Measurements from ENCODE around the gene RGL2. TPM values are rescaled to one million over a fixed set of nuclear protein-coding genes. Genes with fewer than 3 reads are reported as not detected.

RGL2 gene
- total and polyA plus RNA-seq, 8 donors: 83.3 to 157 (median 137) TPM

GRCh38 chr6:33317419-33317668 is 18.6 kb upstream of the RGL2 start:
- Histone ChIP-seq H3K27ac (peak overlapping the region; percentile 85 to 86), H3K36me3 (peaks cover 0 to 39% of the 10 kb centered on the region in 2 donors), H3K4me1 (peaks cover 32 to 73% of the 10 kb centered on the region in 2 donors), H3K4me3 (peak overlapping the region; percentile 53 to 68), H3K9me3 (no peaks in the 10 kb centered on the region), H3K27me3 (no peaks in the 10 kb centered on the region)
- peak; percentile 0 for ATAC-seq
- intact Hi-C loops (cut with DNase I): loop anchor here in 1 of 2 donors (10.0 kb wide), 1 partner anchor 97 kb away; the partner anchor contains the start of genes CUTA and PHF1
- no peak for TF ChIP-seq CTCF (IDR thresholded peaks at IDR 0.05)
- DNase-seq: peak in 2 of 4 donors; percentile 20 to 66

GRCh38 chr6:33316603-33317418 is 18.1 kb upstream of the RGL2 start:
- peak overlapping the region; percentile 85 to 86 for H3K27ac ChIP-seq
- H3K4me1 ChIP-seq: peaks cover 31 to 73% of the 10 kb centered on the region in 2 donors

GRCh38 chr6:33315793-33316602 is 17.3 kb upstream of the RGL2 start:
- DNase-seq (no peak), ATAC-seq (no peak)
- Histone ChIP-seq H3K4me3 (no peak overlapping the region), H3K9me3 (no peaks in the 10 kb centered on the region), H3K27ac (peak overlapping the region in 1 of 2 donors; percentile 100), H3K36me3 (peaks cover 0 to 41% of the 10 kb centered on the region in 2 donors), H3K4me1 (peaks cover 25 to 73% of the 10 kb centered on the region in 2 donors), H3K27me3 (no peaks in the 10 kb centered on the region)
- intact Hi-C loops (cut with DNase I): loop anchor here in 1 of 2 donors (10.0 kb wide), 1 partner anchor 99 kb away; the partner anchor contains the start of genes CUTA and PHF1
- no peak for TF ChIP-seq CTCF (IDR thresholded peaks at IDR 0.05)

More at GRCh38 chr6:33316603-33317418, 18.1 kb upstream of the RGL2 start:
- no peak for ATAC-seq
- TF ChIP-seq CTCF (IDR thresholded peaks at IDR 0.05): no peak
- H3K27me3 ChIP-seq: no peaks in the 10 kb centered on the region
- H3K9me3 ChIP-seq: no peaks in the 10 kb centered on the region
- intact Hi-C loops (cut with DNase I): loop anchor here in 1 of 2 donors (10.0 kb wide), 1 partner anchor 98 kb away; the partner anchor contains the start of genes CUTA and PHF1
- peak overlapping the region; percentile 53 to 68 for H3K4me3 ChIP-seq
- DNase-seq: peak in 1 of 4 donors; percentile 81
- peaks cover 0 to 39% of the 10 kb centered on the region in 2 donors for H3K36me3 ChIP-seq

- ATAC-seq (peak; percentile 10), DNase-seq (peak in 3 of 4 donors; percentile 32 to 91 (median 72))
- peaks cover 20 to 73% of the 10 kb centered on the region in 2 donors for H3K4me1 ChIP-seq
- H3K27ac ChIP-seq: peak overlapping the region; percentile 97 to 100
- intact Hi-C loops (cut with DNase I): loop anchor here in 1 of 2 donors (10.0 kb wide), 1 partner anchor 100 kb away; the partner anchor contains the start of genes CUTA and PHF1
- TF ChIP-seq CTCF (IDR thresholded peaks at IDR 0.05): no peak
- no peaks in the 10 kb centered on the region for H3K9me3 ChIP-seq
- no peaks in the 10 kb centered on the region for H3K27me3 ChIP-seq
- H3K36me3 ChIP-seq: peaks cover 0 to 41% of the 10 kb centered on the region in 2 donors
- peak overlapping the region; percentile 81 to 97 for H3K4me3 ChIP-seq
Measured at GRCh38 chr6:33314943-33315792, 16.4 kb upstream of the RGL2 start.
